Measurements from ENCODE around the gene ADGRF3.

DNA sequence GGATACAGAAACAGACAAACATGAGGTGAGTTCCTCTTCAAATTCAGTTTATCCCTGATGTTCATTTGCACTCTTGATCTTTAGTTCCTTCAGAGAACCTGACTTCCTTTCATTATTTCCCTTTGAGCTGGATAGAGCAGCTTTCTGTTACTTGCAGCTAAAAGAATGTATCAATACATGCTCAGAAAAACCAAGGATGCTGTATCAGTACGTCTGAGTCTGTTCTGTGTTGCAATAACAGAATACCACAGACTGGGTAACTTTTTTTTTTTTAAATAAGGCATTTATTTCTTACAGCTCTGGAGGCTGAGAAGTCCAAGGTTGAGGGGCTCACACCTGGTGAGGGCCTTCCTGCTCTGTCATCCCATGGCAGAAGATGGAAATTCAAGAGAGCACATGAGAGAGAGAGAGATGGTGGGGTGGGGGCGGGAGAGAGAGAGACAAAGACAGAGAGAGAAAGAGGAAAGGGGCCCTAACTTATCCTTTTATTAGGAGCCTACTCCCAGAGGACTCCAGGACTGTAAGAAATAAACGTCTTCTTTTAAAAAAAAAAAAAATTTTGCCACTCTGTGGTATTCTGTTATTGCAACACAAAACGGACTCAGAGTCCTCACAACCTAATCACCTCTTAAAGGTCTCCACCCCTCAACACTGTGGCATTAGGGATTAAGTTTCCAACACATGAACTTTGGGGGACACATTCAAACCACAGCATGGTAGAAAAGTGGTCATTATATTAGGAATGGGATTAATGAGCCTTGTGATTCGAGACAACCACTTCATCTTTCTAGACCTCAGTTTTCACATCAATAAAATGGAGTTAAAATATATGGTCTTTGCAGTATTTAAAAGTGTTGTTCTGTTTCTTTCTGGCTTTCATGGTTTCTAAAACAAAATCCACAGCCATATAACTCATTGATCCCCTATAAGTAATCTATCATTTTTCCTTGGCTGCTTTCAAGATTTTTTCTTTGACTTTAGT is 19.0 kb downstream of the ADGRF3 start:
- TF ChIP-seq POLR2A (conservative IDR thresholded peaks at IDR 0.05) (no peak), TAF1 (IDR thresholded peaks at IDR 0.05; ENCODE audit: control insufficient read depth, extremely low read depth, insufficient read depth, low read length, severe bottlenecking) (no peak), MYC (IDR thresholded peaks at IDR 0.05; ENCODE audit: low read depth, low read length) (no peak), MYC (CRISPR knock-in tag; IDR thresholded peaks at IDR 0.05; ENCODE audit: borderline replicate concordance, low read depth) (no peak), ETV6 (IDR thresholded peaks at IDR 0.05; ENCODE audit: borderline replicate concordance in 1 of 2, low read depth in 2 of 2, low read length in 1 of 2) (no peak), ETV6 (CRISPR knock-in tag; IDR thresholded peaks at IDR 0.05; ENCODE audit: borderline replicate concordance) (no peak), BHLHE40 (IDR thresholded peaks at IDR 0.05; ENCODE audit: low read length) (no peak), NR2F6 (CRISPR knock-in tag; IDR thresholded peaks at IDR 0.05) (no peak), RBM15 (IDR thresholded peaks at IDR 0.05; ENCODE audit: insufficient read depth, low read length) (no peak), NFE2L1 (tag; IDR thresholded peaks at IDR 0.05; ENCODE audit: borderline replicate concordance, low read depth) (no peak)
- TF ChIP-seq, protein P1, sequence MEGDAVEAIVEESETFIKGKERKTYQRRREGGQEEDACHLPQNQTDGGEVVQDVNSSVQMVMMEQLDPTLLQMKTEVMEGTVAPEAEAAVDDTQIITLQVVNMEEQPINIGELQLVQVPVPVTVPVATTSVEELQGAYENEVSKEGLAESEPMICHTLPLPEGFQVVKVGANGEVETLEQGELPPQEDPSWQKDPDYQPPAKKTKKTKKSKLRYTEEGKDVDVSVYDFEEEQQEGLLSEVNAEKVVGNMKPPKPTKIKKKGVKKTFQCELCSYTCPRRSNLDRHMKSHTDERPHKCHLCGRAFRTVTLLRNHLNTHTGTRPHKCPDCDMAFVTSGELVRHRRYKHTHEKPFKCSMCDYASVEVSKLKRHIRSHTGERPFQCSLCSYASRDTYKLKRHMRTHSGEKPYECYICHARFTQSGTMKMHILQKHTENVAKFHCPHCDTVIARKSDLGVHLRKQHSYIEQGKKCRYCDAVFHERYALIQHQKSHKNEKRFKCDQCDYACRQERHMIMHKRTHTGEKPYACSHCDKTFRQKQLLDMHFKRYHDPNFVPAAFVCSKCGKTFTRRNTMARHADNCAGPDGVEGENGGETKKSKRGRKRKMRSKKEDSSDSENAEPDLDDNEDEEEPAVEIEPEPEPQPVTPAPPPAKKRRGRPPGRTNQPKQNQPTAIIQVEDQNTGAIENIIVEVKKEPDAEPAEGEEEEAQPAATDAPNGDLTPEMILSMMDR (IDR thresholded peaks at IDR 0.05 in 2 of 3, conservative IDR thresholded peaks at IDR 0.05 in 1 of 3; ENCODE audit: insufficient read depth in 2 of 3, low read depth in 1 of 3, low read length in 3 of 3), result no peak
- TF ChIP-seq, protein P2, sequence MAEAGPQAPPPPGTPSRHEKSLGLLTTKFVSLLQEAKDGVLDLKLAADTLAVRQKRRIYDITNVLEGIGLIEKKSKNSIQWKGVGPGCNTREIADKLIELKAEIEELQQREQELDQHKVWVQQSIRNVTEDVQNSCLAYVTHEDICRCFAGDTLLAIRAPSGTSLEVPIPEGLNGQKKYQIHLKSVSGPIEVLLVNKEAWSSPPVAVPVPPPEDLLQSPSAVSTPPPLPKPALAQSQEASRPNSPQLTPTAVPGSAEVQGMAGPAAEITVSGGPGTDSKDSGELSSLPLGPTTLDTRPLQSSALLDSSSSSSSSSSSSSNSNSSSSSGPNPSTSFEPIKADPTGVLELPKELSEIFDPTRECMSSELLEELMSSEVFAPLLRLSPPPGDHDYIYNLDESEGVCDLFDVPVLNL (CRISPR knock-in tag; IDR thresholded peaks at IDR 0.05; ENCODE audit: low read depth), result no peak
- TF ChIP-seq, protein P3, sequence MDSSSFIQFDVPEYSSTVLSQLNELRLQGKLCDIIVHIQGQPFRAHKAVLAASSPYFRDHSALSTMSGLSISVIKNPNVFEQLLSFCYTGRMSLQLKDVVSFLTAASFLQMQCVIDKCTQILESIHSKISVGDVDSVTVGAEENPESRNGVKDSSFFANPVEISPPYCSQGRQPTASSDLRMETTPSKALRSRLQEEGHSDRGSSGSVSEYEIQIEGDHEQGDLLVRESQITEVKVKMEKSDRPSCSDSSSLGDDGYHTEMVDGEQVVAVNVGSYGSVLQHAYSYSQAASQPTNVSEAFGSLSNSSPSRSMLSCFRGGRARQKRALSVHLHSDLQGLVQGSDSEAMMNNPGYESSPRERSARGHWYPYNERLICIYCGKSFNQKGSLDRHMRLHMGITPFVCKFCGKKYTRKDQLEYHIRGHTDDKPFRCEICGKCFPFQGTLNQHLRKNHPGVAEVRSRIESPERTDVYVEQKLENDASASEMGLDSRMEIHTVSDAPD (CRISPR knock-in tag; IDR thresholded peaks at IDR 0.05), result no peak
- TF ChIP-seq, protein P4, sequence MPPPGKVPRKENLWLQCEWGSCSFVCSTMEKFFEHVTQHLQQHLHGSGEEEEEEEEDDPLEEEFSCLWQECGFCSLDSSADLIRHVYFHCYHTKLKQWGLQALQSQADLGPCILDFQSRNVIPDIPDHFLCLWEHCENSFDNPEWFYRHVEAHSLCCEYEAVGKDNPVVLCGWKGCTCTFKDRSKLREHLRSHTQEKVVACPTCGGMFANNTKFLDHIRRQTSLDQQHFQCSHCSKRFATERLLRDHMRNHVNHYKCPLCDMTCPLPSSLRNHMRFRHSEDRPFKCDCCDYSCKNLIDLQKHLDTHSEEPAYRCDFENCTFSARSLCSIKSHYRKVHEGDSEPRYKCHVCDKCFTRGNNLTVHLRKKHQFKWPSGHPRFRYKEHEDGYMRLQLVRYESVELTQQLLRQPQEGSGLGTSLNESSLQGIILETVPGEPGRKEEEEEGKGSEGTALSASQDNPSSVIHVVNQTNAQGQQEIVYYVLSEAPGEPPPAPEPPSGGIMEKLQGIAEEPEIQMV (tag; conservative IDR thresholded peaks at IDR 0.05; ENCODE audit: low read depth), result no peak
